Measurements from ENCODE around the gene PROS1.

DNA sequence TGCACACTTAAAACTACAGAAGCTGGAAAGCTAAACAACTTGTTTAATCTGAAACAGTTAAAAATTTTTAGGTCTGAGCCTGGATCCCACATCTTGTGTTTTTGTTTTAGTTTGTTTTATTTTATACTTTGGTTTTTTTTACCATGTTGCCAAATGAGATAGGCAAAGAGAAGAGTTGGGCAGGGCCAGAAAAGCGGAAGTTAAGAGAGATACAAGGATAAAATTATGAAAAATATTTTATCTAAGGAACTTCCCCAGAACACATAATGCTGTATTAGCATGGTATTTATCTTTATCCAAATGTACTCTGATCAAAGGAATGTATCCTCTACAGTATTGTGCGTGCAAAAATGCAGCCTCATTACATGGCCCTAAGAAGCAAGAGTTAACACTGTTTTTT is 50.7 kb downstream of the PROS1 start:
- TF ChIP-seq ZNF274 (IDR thresholded peaks at IDR 0.05; ENCODE audit: low read depth, low read length) (no peak), SUZ12 (IDR thresholded peaks at IDR 0.05; ENCODE audit: extremely low read depth, insufficient read depth, insufficient read length) (no peak)

Data from NT2/D1 (cell line).